Adrenal gland (tissue), 12 donors: ENCODE results near the gene GPC1. TPM values are rescaled to one million over a fixed set of nuclear protein-coding genes. Genes with fewer than 3 reads are reported as not detected.

Experiments
- DNase-seq, 7 donors: peaks; one replicate each; pipeline ENCODE4 v3.0.0-alpha.2; 2019 to 2020
- H3K27ac ChIP-seq, 5 donors: fragments of 200-600 bp; sonication (generic) in 4 of 5; 1 replicate in 3 of 5; 2 replicates in 2 of 5; pipeline versions ENCODE4 v1.5.1 to v1.8.0; 2016 to 2020; ENCODE audit warnings: mild to moderate bottlenecking in 1 of 5
- H3K27me3 ChIP-seq: fragments of 200-600 bp; 2 replicates; pipeline ENCODE4 v1.8.0; 2021
- H3K36me3 ChIP-seq, 2 donors: fragments of 200-600 bp; replicated peaks in 1 of 2; 1 replicate in 1 of 2; 2 replicates in 1 of 2; pipeline versions ENCODE4 v1.5.1 to v1.8.0; 2018 to 2022
- H3K4me1 ChIP-seq, 2 donors: fragments of 200-600 bp; replicated peaks in 1 of 2; 1 replicate in 1 of 2; 2 replicates in 1 of 2; pipeline versions ENCODE4 v1.5.1 to v1.8.0; 2018 to 2021
- H3K4me3 ChIP-seq, 4 donors: fragments of 200-600 bp; sonication (generic) in 3 of 4; one replicate each; pipeline ENCODE4 v1.5.1; 2016 to 2018
- H3K9me3 ChIP-seq, 3 donors: fragments of 200-600 bp; sonication (generic) in 1 of 3; replicated peaks in 1 of 3; 1 replicate in 2 of 3; 2 replicates in 1 of 3; pipeline versions ENCODE4 v1.5.1 to v1.8.0; 2016 to 2021
- CTCF ChIP-seq, 6 experiments: fragments of 450-650 bp in 4 of 6; fragments of 200-600 bp in 2 of 6; sonication (generic) in 1 of 6; IDR thresholded peaks; 1 replicate in 5 of 6; 2 replicates in 1 of 6; pipeline versions ENCODE4 v1.5.1 to v1.8.0; 2016 to 2021; ENCODE audit warnings: antibody characterized with exemption in 6 of 6, mild to moderate bottlenecking in 2 of 6, moderate library complexity in 1 of 6
- POLR2A ChIP-seq, 2 donors: fragments of 450-650 bp; IDR thresholded peaks; one replicate each; pipeline ENCODE4 v1.6.1; 2017; ENCODE audit warnings: antibody characterized with exemption in 2 of 2, mild to moderate bottlenecking in 2 of 2, moderate library complexity in 1 of 2
- WGBS, 4 donors: extraction: QIAGEN DNeasy Blood & Tissue Kit in 2 of 4; methylation state at CpG; one replicate each; pipeline versions ENCODE4 v1.1.5 to v1.1.7; 2013 to 2017; 5-methylcytosine and 5-hydroxymethylcytosine counted together
- intact Hi-C, 2 donors: fragments of 100-400 bp; cut with DNase I; formaldehyde crosslinking; loops; one replicate each; pipeline versions ENCODE4 v1.14.1 to v1.15.0; 2022 to 2023
- polyA plus RNA-seq, 3 donors: library from polyadenylated mRNA; stranded (reverse); fragments of 200-250 nt in 2 of 3; fragments of 350-450 nt in 1 of 3; fragmentation: Illumina TruSeq in 1 of 3; extraction: RNeasy Lipid Tissue Mini Kit (QIAGEN cat#74804) in 1 of 3; gene quantifications; one replicate each; pipeline ENCODE4 v1.2.3, GENCODE V29; 2013 to 2014
- total RNA-seq, 9 donors: library from RNA; depleted of rRNA in 4 of 9; stranded (reverse); fragments of >200 nt in 4 of 9; fragments of 120-200 nt in 1 of 9; fragmentation: NEBNext Ultra II Directional in 1 of 9; extraction: Animal tissue kit (Norgen Biotek cat#: 25700) in 1 of 9; gene quantifications; one replicate each; pipeline versions ENCODE4 v1.1.0 to v1.2.4, GENCODE V29; 2013 to 2023
- donor health status: healthy with polysubstance abuse.
- donor health status: Bipolar disorder and iron deficiency.
- donor health status: DM: yes; HTN: yes; CAD: no.
- donor health status: DM: no; HTN: no; CAD: no.
- donor health status: DM: no; HTN: no; CAD: no.
- donor health status: DM: yes; HTN: yes; CAD: no.

The GPC1 gene
- total and polyA plus RNA-seq, 12 donors: 11.8 to 202 (median 132) TPM

GRCh38 chr2:240473211-240473610, 37.7 kb downstream of the GPC1 start:
- H3K36me3 ChIP-seq: no peaks in the 10 kb centered on the region
- 93 to 95% (median 95%) methylated on average over 4 of the region's 4 CpGs for WGBS, 4 donors
- no peak for DNase-seq
- no peak overlapping the region for H3K27ac ChIP-seq
- no peaks in the 10 kb centered on the region for H3K27me3 ChIP-seq
- intact Hi-C loops: no loop called here
- H3K4me3 ChIP-seq: no peak overlapping the region
- TF ChIP-seq POLR2A (IDR thresholded peaks at IDR 0.05) (no peak), CTCF (IDR thresholded peaks at IDR 0.05) (no peak)
- no peaks in the 10 kb centered on the region for H3K9me3 ChIP-seq
- H3K4me1 ChIP-seq: no peaks in the 10 kb centered on the region

- intact Hi-C loops: no loop called here
- Histone ChIP-seq H3K27me3 (no peaks in the 10 kb centered on the region), H3K4me1 (no peaks in the 10 kb centered on the region), H3K36me3 (no peaks in the 10 kb centered on the region), H3K9me3 (no peaks in the 10 kb centered on the region), H3K4me3 (no peak overlapping the region), H3K27ac (no peak overlapping the region)
- no peak for DNase-seq
- 92 to 95% (median 93%) methylated on average over 13 of the region's 13 CpGs for WGBS, 4 donors
- TF ChIP-seq POLR2A (IDR thresholded peaks at IDR 0.05) (no peak), CTCF (IDR thresholded peaks at IDR 0.05) (no peak)
These were observed 42.5 kb downstream of the GPC1 start for GRCh38 chr2:240477916-240478315.

GRCh38 chr2:240478346-240479110, 43.1 kb downstream of the GPC1 start:
- H3K27ac ChIP-seq: no peak overlapping the region
- no peak overlapping the region for H3K4me3 ChIP-seq
- no peaks in the 10 kb centered on the region for H3K9me3 ChIP-seq
- DNase-seq: peak in 2 of 7 donors; percentile 17 to 28
- no peaks in the 10 kb centered on the region for H3K27me3 ChIP-seq
- no peaks in the 10 kb centered on the region for H3K4me1 ChIP-seq
- 93 to 96% (median 94%) methylated on average over 16 to 21 of the region's 21 CpGs for WGBS, 4 donors
- H3K36me3 ChIP-seq: no peaks in the 10 kb centered on the region
- intact Hi-C loops: no loop called here
- no peak for TF ChIP-seq CTCF (IDR thresholded peaks at IDR 0.05)

- H3K27me3 ChIP-seq: no peaks in the 10 kb centered on the region
- intact Hi-C loops: no loop called here
- H3K27ac ChIP-seq: no peak overlapping the region
- peak in 2 of 7 donors; percentile 15 to 33 for DNase-seq
- H3K36me3 ChIP-seq: no peaks in the 10 kb centered on the region
- no peak overlapping the region for H3K4me3 ChIP-seq
- WGBS, 4 donors: 80 to 97% (median 84%) methylated on average over 10 to 12 of the region's 12 CpGs
- no peaks in the 10 kb centered on the region for H3K4me1 ChIP-seq
- no peaks in the 10 kb centered on the region for H3K9me3 ChIP-seq
- no peak for TF ChIP-seq CTCF (IDR thresholded peaks at IDR 0.05)
- TF ChIP-seq POLR2A (IDR thresholded peaks at IDR 0.05): no peak
These were observed 43.6 kb downstream of the GPC1 start for GRCh38 chr2:240479111-240479501.
